Endothelial cell of umbilical vein (primary cell): ENCODE measurements around the gene TGM1. TPM values are rescaled to one million over a fixed set of nuclear protein-coding genes. Genes with fewer than 3 reads are reported as not detected.

Source experiments
- BruUV-seq: library from RNA; stranded (reverse); fragments of 400-500 nt; replicated peaks from 2 replicates; lab custom pipeline; 2021; lab: Mats Ljungman, UMichigan
- CTCF ChIA-PET: fragments of 300-600, 350-600 bp; sonication (Branson Sonifier 250); formaldehyde crosslinking; loops from one replicate; lab custom pipeline; 2021; ENCODE audit warnings: antibody characterized with exemption, inconsistent platforms; lab: Charles Lee
- POLR2A ChIA-PET: fragments of 300-600, 350-600 bp; sonication (Branson Sonifier 250); formaldehyde crosslinking; loops from one replicate; lab custom pipeline; 2021; ENCODE audit warnings: antibody characterized with exemption, inconsistent platforms; lab: Charles Lee
- DNase-seq: peaks from one replicate; pipeline ENCODE4 v3.0.0-alpha.2; 2011; ENCODE audit warnings: low read depth, low spot score
- FAIRE-seq: peaks from 2 replicates; lab custom pipeline; 2011; peaks lifted over from hg19 to GRCh38; lab: Jason Lieb, UNC
- H2AFZ ChIP-seq: 2 replicates; pipeline ENCODE4 v1.6.0; 2012; ENCODE audit warnings: low read depth, low read length, control low read depth, inconsistent platforms
- H3K27ac ChIP-seq: 2 replicates; pipeline ENCODE4 v1.5.1; 2011; ENCODE audit warnings: low read depth, mild to moderate bottlenecking, control low read depth, low read length, moderate library complexity; ENCODE audit not compliant: insufficient read depth
- H3K27me3 ChIP-seq, 2 experiments: 2 replicates each; pipeline versions ENCODE4 v1.6.0 to v1.6.1; 2011; ENCODE audit warnings: low read length in 2 of 2, mixed read lengths in 1 of 2; ENCODE audit not compliant: control insufficient read depth in 2 of 2, insufficient read depth in 2 of 2
- H3K36me3 ChIP-seq, 2 experiments: 2 replicates in 1 of 2; 3 replicates in 1 of 2; pipeline ENCODE4 v1.5.1; 2011; ENCODE audit warnings: low read length in 2 of 2, mild to moderate bottlenecking in 1 of 2, moderate library complexity in 1 of 2; ENCODE audit not compliant: control insufficient read depth in 2 of 2, insufficient read depth in 2 of 2; ENCODE audit errors: extremely low read depth in 1 of 2
- H3K4me1 ChIP-seq: 3 replicates; pipeline ENCODE4 v1.5.1; 2011; ENCODE audit warnings: mild to moderate bottlenecking, low read length; ENCODE audit not compliant: control insufficient read depth, insufficient read depth; ENCODE audit errors: extremely low read depth
- H3K4me2 ChIP-seq: 2 replicates; pipeline ENCODE4 v1.6.1; 2011; ENCODE audit warnings: low read length, control low read depth, mixed read lengths; ENCODE audit not compliant: insufficient read depth
- H3K4me3 ChIP-seq, 3 experiments: fragments of 200-600 bp in 1 of 3; sonication (generic), shearing (Covaris generic) in 1 of 3; replicated peaks in 1 of 3; 2 replicates each; pipeline ENCODE4 v1.5.1; 2011 to 2016; ENCODE audit warnings: control low read depth in 3 of 3, low read length in 3 of 3, mild to moderate bottlenecking in 2 of 3, inconsistent platforms in 1 of 3, low read depth in 1 of 3, moderate library complexity in 1 of 3; ENCODE audit not compliant: insufficient read depth in 1 of 3
- H3K79me2 ChIP-seq: 2 replicates; pipeline ENCODE4 v1.6.0; 2012; ENCODE audit warnings: low read length, inconsistent platforms; ENCODE audit not compliant: control insufficient read depth, insufficient read depth
- H3K9ac ChIP-seq: replicated peaks from 2 replicates; pipeline ENCODE3; 2011; ENCODE audit warnings: low read length, control low read depth; ENCODE audit not compliant: insufficient read depth; ENCODE audit errors: extremely low read depth
- H3K9me1 ChIP-seq: replicated peaks from 3 replicates; pipeline ENCODE4 v1.6.0; 2011; ENCODE audit warnings: mild to moderate bottlenecking, low read length; ENCODE audit not compliant: control insufficient read depth, insufficient read depth; ENCODE audit errors: extremely low read depth
- H3K9me3 ChIP-seq: replicated peaks from 2 replicates; pipeline ENCODE4 v1.5.1; 2012; ENCODE audit warnings: low read length, inconsistent platforms; ENCODE audit not compliant: control insufficient read depth, insufficient read depth
- H4K20me1 ChIP-seq: replicated peaks from 2 replicates; pipeline ENCODE3; 2011; ENCODE audit warnings: mild to moderate bottlenecking, low read length; ENCODE audit not compliant: control insufficient read depth, insufficient read depth; ENCODE audit errors: extremely low read depth
- CTCF ChIP-seq, 2 donors: IDR thresholded peaks; 1 replicate in 1 of 2; 2 replicates in 1 of 2; pipeline ENCODE4 v1.5.1; 2011; ENCODE audit warnings: low read length in 2 of 2, mild to moderate bottlenecking in 2 of 2, moderate library complexity in 2 of 2, control low read depth in 1 of 2, inconsistent platforms in 1 of 2, low read depth in 1 of 2; ENCODE audit not compliant: insufficient read depth in 1 of 2; ENCODE audit errors: extremely low read depth in 1 of 2
- EZH2 ChIP-seq: IDR thresholded peaks from 2 replicates; pipeline ENCODE4 v1.6.1; 2012; ENCODE audit warnings: borderline replicate concordance, low read depth, mild to moderate bottlenecking, moderate library complexity, low read length, inconsistent platforms; ENCODE audit not compliant: severe bottlenecking
- FOS ChIP-seq: IDR thresholded peaks from 2 replicates; pipeline ENCODE4 v1.6.1; 2011; ENCODE audit warnings: mild to moderate bottlenecking, low read length, moderate library complexity, borderline replicate concordance; ENCODE audit not compliant: insufficient read depth
- GATA2 ChIP-seq: IDR thresholded peaks from 2 replicates; pipeline ENCODE4 v1.7.0; 2011; ENCODE audit warnings: low read depth, mild to moderate bottlenecking, moderate library complexity, mixed read lengths, low read length; ENCODE audit not compliant: insufficient read length, insufficient read depth
- JUN ChIP-seq: IDR thresholded peaks from 2 replicates; pipeline ENCODE4 v1.6.1; 2011; ENCODE audit warnings: borderline replicate concordance, low read depth; ENCODE audit not compliant: insufficient read length, insufficient read depth
- MAX ChIP-seq: IDR thresholded peaks from 2 replicates; pipeline ENCODE4 v1.6.1; 2011; ENCODE audit not compliant: insufficient read depth, insufficient read length
- MYC ChIP-seq: IDR thresholded peaks from one replicate; pipeline ENCODE4 v1.6.1; 2011; ENCODE audit warnings: mild to moderate bottlenecking, low read depth, low read length
- POLR2A ChIP-seq: IDR thresholded peaks from 2 replicates; pipeline ENCODE4 v1.6.1; 2012; ENCODE audit warnings: low read depth, mild to moderate bottlenecking, control low read depth, low read length
- POLR2AphosphoS5 ChIP-seq: IDR thresholded peaks from 2 replicates; pipeline ENCODE4 v1.6.1; 2012; ENCODE audit warnings: low read depth, mild to moderate bottlenecking, control low read depth, low read length, moderate library complexity; ENCODE audit not compliant: insufficient read depth
- dilution Hi-C: fragments of 300-500 bp; cut with MboI; formaldehyde crosslinking; loops from one replicate; pipeline ENCODE4 v1.15.0; 2019; ENCODE audit warnings: low sequenced_read_pairs; ENCODE audit not compliant: extremely low pct_ligation_motif_present
- intact Hi-C: fragments of 100-400 bp; cut with micrococcal nuclease; formaldehyde crosslinking; loops from one replicate; pipeline ENCODE4 v1.10.0; 2022
- polyA plus RNA-seq, 4 experiments: library from polyadenylated mRNA; depleted of rRNA in 3 of 4; stranded (reverse) in 3 of 4; unstranded in 1 of 4; fragments of >200 nt; gene quantifications; 2 replicates each; pipeline versions ENCODE4 v1.2.1 to v1.2.3, GENCODE V29; 2011 to 2012; ENCODE audit warnings: missing spikeins in 1 of 4
- total RNA-seq: library from RNA; stranded (reverse); gene quantifications from 2 replicates; pipeline ENCODE4 v1.2.3, GENCODE V29; 2021

TGM1 gene
- total and polyA plus RNA-seq, 2 donors (not counting 3 experiments of a cell fraction or from before 2014, with no cell fraction given): 1.0 to 3.4 TPM

- dilution Hi-C loops (no loop called here), intact Hi-C loops (no loop called here)
- no TSS peak for BruUV-seq
- Histone ChIP-seq H3K9ac (no peak overlapping the region), H3K4me3 (no peak overlapping the region), H3K27ac (no peak overlapping the region), H4K20me1 (no peaks in the 10 kb centered on the region), H3K4me1 (peaks cover 11% of the 10 kb centered on the region), H3K27me3 (no peaks in the 10 kb centered on the region), H3K36me3 (peaks cover 0 to 25% of the 10 kb centered on the region in 2 experiments), H2AFZ (no peak overlapping the region), H3K9me1 (no peaks in the 10 kb centered on the region), H3K9me3 (no peaks in the 10 kb centered on the region), H3K79me2 (no peaks in the 10 kb centered on the region), H3K4me2 (no peak overlapping the region)
- TF ChIP-seq MYC (no peak), MAX (no peak), POLR2A (no peak), JUN (no peak), FOS (no peak), POLR2AphosphoS5 (no peak), CTCF (IDR thresholded peaks at IDR 0.05; ENCODE audit: extremely low read depth in 1 of 2, insufficient read depth in 1 of 2, low read depth in 1 of 2, low read length in 2 of 2) (no peak), EZH2 (no peak), GATA2 (no peak)
- ChIA-PET POLR2A (no interaction called here), CTCF (interaction anchor here (0.9 kb wide), 1 partner anchor 97 kb away, joined by 4 read pairs; the partner anchor contains the start of gene CIDEB)
- FAIRE-seq (no peak), DNase-seq (no peak)
These were observed 51.7 kb downstream of the TGM1 start for GRCh38 chr14:24211311-24211710.
